Measurements from ENCODE around the gene LDLRAD4.

The LDLRAD4 gene

GRCh38 chr18:13201292-13201691, 17.3 kb upstream of the LDLRAD4 start:
- no peak for DNase-seq

- no peak for DNase-seq
These were observed 16.0 kb upstream of the LDLRAD4 start for GRCh38 chr18:13202571-13202970.

- no peak for DNase-seq
These were observed 12.3 kb upstream of the LDLRAD4 start for GRCh38 chr18:13206301-13206700.

GRCh38 chr18:13207294-13207693, 11.3 kb upstream of the LDLRAD4 start:
- DNase-seq, result no peak

- no peak for DNase-seq
These were observed 7.0 kb upstream of the LDLRAD4 start for GRCh38 chr18:13211534-13211933.

GRCh38 chr18:13213036-13213795, 5.3 kb upstream of the LDLRAD4 start:
- no peak for DNase-seq

- no peak for DNase-seq
These were observed 4.0 kb upstream of the LDLRAD4 start for GRCh38 chr18:13214609-13215008.

GRCh38 chr18:13216092-13216582, 2.4 kb upstream of the LDLRAD4 start:
- peak; percentile 46 for DNase-seq

- DNase-seq, result peak; percentile 73
These were observed 1.7 kb upstream of the LDLRAD4 start for GRCh38 chr18:13216711-13217465.

GRCh38 chr18:13217466-13217961, 1.0 kb upstream of the LDLRAD4 start:
- peak; percentile 89 for DNase-seq

GRCh38 chr18:13217971-13218367, 591 bp upstream of the LDLRAD4 start:
- DNase-seq, result peak; percentile 86

- DNase-seq, result no peak
These were observed 437 bp downstream of the LDLRAD4 start for GRCh38 chr18:13218997-13219396.

- DNase-seq, result no peak
These were observed 1.1 kb downstream of the LDLRAD4 start for GRCh38 chr18:13219593-13220159.

- no peak for DNase-seq
These were observed 1.9 kb downstream of the LDLRAD4 start for GRCh38 chr18:13220361-13220991.

- peak; percentile 63 for DNase-seq
These were observed 3.6 kb downstream of the LDLRAD4 start for GRCh38 chr18:13221869-13222855.

GRCh38 chr18:13222856-13223281, 4.3 kb downstream of the LDLRAD4 start:
- DNase-seq, result no peak

- DNase-seq, result no peak
These were observed 5.0 kb downstream of the LDLRAD4 start for GRCh38 chr18:13223311-13224143.

- no peak for DNase-seq
These were observed 6.7 kb downstream of the LDLRAD4 start for GRCh38 chr18:13225261-13225660.

- DNase-seq, result no peak
These were observed 8.1 kb downstream of the LDLRAD4 start for GRCh38 chr18:13226533-13227144.

GRCh38 chr18:13227910-13228309, 9.3 kb downstream of the LDLRAD4 start:
- no peak for DNase-seq

All from right kidney (tissue), 1 donor.